ENCODE results near the gene AP1G1.
"Not testable (repeated sequence)": the region's sequence is repeated elsewhere in the genome, so short reads cannot be mapped to it uniquely, and the experiment has no call there.

The AP1G1 gene

GRCh38 chr16:71807905-71808592, 585 bp downstream of the AP1G1 start:
- DNase-seq, result no peak

GRCh38 chr16:71803305-71803690, 5.3 kb downstream of the AP1G1 start:
- no peak for DNase-seq

GRCh38 chr16:71796501-71797097, 12.0 kb downstream of the AP1G1 start:
- DNase-seq, result no peak

- DNase-seq, result no peak
These were observed 13.7 kb downstream of the AP1G1 start for GRCh38 chr16:71794943-71795342.

GRCh38 chr16:71794018-71794417, 14.6 kb downstream of the AP1G1 start:
- no peak for DNase-seq

GRCh38 chr16:71792176-71792575, 16.5 kb downstream of the AP1G1 start:
- DNase-seq, result no peak

- not testable (repeated sequence) for DNase-seq
These were observed 18.3 kb downstream of the AP1G1 start for GRCh38 chr16:71790329-71790728.

- no peak for DNase-seq
These were observed 19.5 kb downstream of the AP1G1 start for GRCh38 chr16:71789136-71789535.

GRCh38 chr16:71788578-71788977, 20.1 kb downstream of the AP1G1 start:
- no peak for DNase-seq

GRCh38 chr16:71785143-71785542, 23.5 kb downstream of the AP1G1 start:
- not testable (repeated sequence) for DNase-seq

GRCh38 chr16:71784093-71784492, 24.5 kb downstream of the AP1G1 start:
- no peak for DNase-seq

GRCh38 chr16:71781741-71782140, 26.9 kb downstream of the AP1G1 start:
- no peak for DNase-seq

- no peak for DNase-seq
These were observed 28.0 kb downstream of the AP1G1 start for GRCh38 chr16:71780521-71781089.

- no peak for DNase-seq
These were observed 29.9 kb downstream of the AP1G1 start for GRCh38 chr16:71778780-71779179.

- DNase-seq, result no peak
These were observed 31.3 kb downstream of the AP1G1 start for GRCh38 chr16:71777329-71777728.

- DNase-seq, result no peak
These were observed 32.7 kb downstream of the AP1G1 start for GRCh38 chr16:71775949-71776348.

- DNase-seq, result no peak
These were observed 37.1 kb downstream of the AP1G1 start for GRCh38 chr16:71771571-71771970.

GRCh38 chr16:71769222-71769621, 39.4 kb downstream of the AP1G1 start:
- DNase-seq, result no peak

GRCh38 chr16:71767060-71767900, 41.4 kb downstream of the AP1G1 start:
- DNase-seq, result no peak

GRCh38 chr16:71762186-71762585, 46.4 kb downstream of the AP1G1 start:
- DNase-seq, result no peak

GRCh38 chr16:71761097-71761496, 47.5 kb downstream of the AP1G1 start:
- no peak for DNase-seq

GRCh38 chr16:71758293-71758760, 50.3 kb downstream of the AP1G1 start:
- no peak for DNase-seq

- DNase-seq, result no peak
These were observed 54.0 kb downstream of the AP1G1 start for GRCh38 chr16:71754652-71755051.

Data from right forelimb (tissue), 1 donor.